CD4-positive, alpha-beta T cell (primary cell): ENCODE measurements around the gene TBX5. TPM values are rescaled to one million over a fixed set of nuclear protein-coding genes. Genes with fewer than 3 reads are reported as not detected.

Source experiments
- ATAC-seq: fragments of 200-7000 bp; cut with Tn5 transposase; one replicate; pipeline ENCODE4 v1.10.0; 2022; ENCODE audit warnings: mild to moderate bottlenecking; ENCODE audit not compliant: poor library complexity
- CTCF ChIA-PET: fragments of 350-600 bp; sonication (Branson Sonifier 250); formaldehyde crosslinking; loops from one replicate; lab custom pipeline; 2021; ENCODE audit warnings: antibody characterized with exemption, inconsistent platforms; lab: Charles Lee
- POLR2A ChIA-PET: fragments of 350-600 bp; sonication (Branson Sonifier 250); formaldehyde crosslinking; loops from one replicate; lab custom pipeline; 2021; ENCODE audit warnings: antibody characterized with exemption, inconsistent platforms; lab: Charles Lee
- DNase-seq, 14 experiments: peaks; one replicate each; pipeline ENCODE4 v3.0.0-alpha.2; 2013 to 2020; ENCODE audit warnings: mixed read lengths in 2 of 14
- H3K27ac ChIP-seq, 2 donors: one replicate each; pipeline versions ENCODE4 v1.5.1 to v1.7.0; 2013; ENCODE audit warnings: low read length in 2 of 2, low read depth in 1 of 2, mild to moderate bottlenecking in 1 of 2
- H3K27me3 ChIP-seq, 2 experiments: 1 replicate in 1 of 2; 2 replicates in 1 of 2; pipeline versions ENCODE4 v1.6.1 to v1.7.0; 2013; ENCODE audit warnings: low read length in 2 of 2, control low read depth in 1 of 2, mild to moderate bottlenecking in 1 of 2, moderate library complexity in 1 of 2; ENCODE audit not compliant: insufficient read depth in 2 of 2, control insufficient read depth in 1 of 2
- H3K36me3 ChIP-seq: one replicate; pipeline ENCODE4 v1.6.1; 2013; ENCODE audit warnings: low read length, control low read depth; ENCODE audit not compliant: insufficient read depth
- H3K4me1 ChIP-seq: one replicate; pipeline ENCODE4 v1.6.1; 2013; ENCODE audit warnings: low read length, control low read depth; ENCODE audit not compliant: insufficient read depth
- H3K4me3 ChIP-seq: one replicate; pipeline ENCODE4 v1.5.1; 2013; ENCODE audit warnings: mild to moderate bottlenecking, low read length, moderate library complexity
- H3K9me3 ChIP-seq, 2 experiments: 1 replicate in 1 of 2; 2 replicates in 1 of 2; pipeline versions ENCODE4 v1.6.1 to v1.7.0; 2013; ENCODE audit warnings: low read length in 2 of 2, mild to moderate bottlenecking in 2 of 2, control low read depth in 1 of 2, moderate library complexity in 1 of 2; ENCODE audit not compliant: control insufficient read depth in 1 of 2, insufficient read depth in 1 of 2
- H3K27ac Mint-ChIP-seq: one replicate; pipeline ENCODE4 v1.8.0; 2020; ENCODE audit warnings: mixed read lengths
- H3K27me3 Mint-ChIP-seq: one replicate; pipeline ENCODE4 v1.8.0; 2021; ENCODE audit warnings: mixed read lengths
- H3K36me3 Mint-ChIP-seq: one replicate; pipeline ENCODE4 v1.8.0; 2021; ENCODE audit warnings: low read depth, mixed read lengths
- H3K4me1 Mint-ChIP-seq: one replicate; pipeline ENCODE4 v1.8.0; 2021; ENCODE audit warnings: low read depth, mixed read lengths
- H3K4me3 Mint-ChIP-seq: one replicate; pipeline ENCODE4 v1.8.0; 2020; ENCODE audit warnings: mild to moderate bottlenecking, mixed read lengths
- H3K9me3 Mint-ChIP-seq: one replicate; pipeline ENCODE4 v1.8.0; 2020; ENCODE audit warnings: mixed read lengths
- intact Hi-C, 2 experiments: fragments of 100-400 bp; cut with DNase I in 1 of 2; cut with micrococcal nuclease in 1 of 2; formaldehyde crosslinking; loops; one replicate each; pipeline versions ENCODE4 v1.15.1 to v1.9.0; 2023 to 2025; cut with DNase I, micrococcal nuclease
- total RNA-seq, 174 experiments: library from RNA in 2 of 174; stranded (reverse) in 2 of 174; gene quantifications; one replicate each; pipeline ENCODE4 v1.2.3 and lab custom pipeline; 2021 to 2026
- TF ChIP-seq, protein P1 (sequence below): fragments of 200-600 bp; IDR thresholded peaks from one replicate; pipeline ENCODE4 v1.8.0; 2022; ENCODE audit warnings: antibody characterized with exemption, mild to moderate bottlenecking

TBX5 gene
- total RNA-seq, 2 experiments from 2014 or later: not detected

DNA sequence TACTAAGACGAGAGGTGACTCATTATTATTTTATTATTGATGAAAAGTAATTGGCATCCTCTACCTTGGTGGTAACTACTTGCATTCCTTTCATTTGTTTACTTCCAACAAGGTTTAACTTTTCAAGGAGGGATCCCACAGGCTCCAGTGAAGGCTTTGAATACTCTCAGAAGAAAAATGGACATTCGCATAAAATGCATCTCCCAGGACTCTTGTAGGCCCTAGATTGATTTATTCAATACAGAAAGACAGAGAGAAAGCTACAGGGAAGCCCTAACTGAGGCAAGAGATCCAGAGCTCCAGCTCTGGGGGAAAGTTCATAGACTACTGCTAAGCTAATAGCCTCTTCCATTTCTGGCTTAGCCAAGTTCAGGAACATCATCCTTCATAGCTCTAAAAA lies 87.0 kb downstream of the TBX5 start:
- intact Hi-C loops: no loop called here
- no peaks in the 10 kb centered on the region for H3K27me3 Mint-ChIP-seq
- ChIA-PET POLR2A (no interaction called here), CTCF (no interaction called here)
- H3K9me3 ChIP-seq: no peaks in the 10 kb centered on the region
- peaks cover 0 to 4% of the 10 kb centered on the region in 2 experiments for H3K27me3 ChIP-seq
- no peaks in the 10 kb centered on the region for H3K36me3 ChIP-seq
- H3K4me1 Mint-ChIP-seq: no peaks in the 10 kb centered on the region
- no peaks in the 10 kb centered on the region for H3K36me3 Mint-ChIP-seq
- ATAC-seq: no peak
- H3K4me3 Mint-ChIP-seq: no peak overlapping the region
- no peak overlapping the region for H3K27ac ChIP-seq
- no peak overlapping the region for H3K4me3 ChIP-seq
- DNase-seq: no peak
- no peaks in the 10 kb centered on the region for H3K9me3 Mint-ChIP-seq
- TF ChIP-seq, protein P1, sequence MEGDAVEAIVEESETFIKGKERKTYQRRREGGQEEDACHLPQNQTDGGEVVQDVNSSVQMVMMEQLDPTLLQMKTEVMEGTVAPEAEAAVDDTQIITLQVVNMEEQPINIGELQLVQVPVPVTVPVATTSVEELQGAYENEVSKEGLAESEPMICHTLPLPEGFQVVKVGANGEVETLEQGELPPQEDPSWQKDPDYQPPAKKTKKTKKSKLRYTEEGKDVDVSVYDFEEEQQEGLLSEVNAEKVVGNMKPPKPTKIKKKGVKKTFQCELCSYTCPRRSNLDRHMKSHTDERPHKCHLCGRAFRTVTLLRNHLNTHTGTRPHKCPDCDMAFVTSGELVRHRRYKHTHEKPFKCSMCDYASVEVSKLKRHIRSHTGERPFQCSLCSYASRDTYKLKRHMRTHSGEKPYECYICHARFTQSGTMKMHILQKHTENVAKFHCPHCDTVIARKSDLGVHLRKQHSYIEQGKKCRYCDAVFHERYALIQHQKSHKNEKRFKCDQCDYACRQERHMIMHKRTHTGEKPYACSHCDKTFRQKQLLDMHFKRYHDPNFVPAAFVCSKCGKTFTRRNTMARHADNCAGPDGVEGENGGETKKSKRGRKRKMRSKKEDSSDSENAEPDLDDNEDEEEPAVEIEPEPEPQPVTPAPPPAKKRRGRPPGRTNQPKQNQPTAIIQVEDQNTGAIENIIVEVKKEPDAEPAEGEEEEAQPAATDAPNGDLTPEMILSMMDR: no peak
- no peaks in the 10 kb centered on the region for H3K4me1 ChIP-seq
- H3K27ac Mint-ChIP-seq: no peak overlapping the region

DNA sequence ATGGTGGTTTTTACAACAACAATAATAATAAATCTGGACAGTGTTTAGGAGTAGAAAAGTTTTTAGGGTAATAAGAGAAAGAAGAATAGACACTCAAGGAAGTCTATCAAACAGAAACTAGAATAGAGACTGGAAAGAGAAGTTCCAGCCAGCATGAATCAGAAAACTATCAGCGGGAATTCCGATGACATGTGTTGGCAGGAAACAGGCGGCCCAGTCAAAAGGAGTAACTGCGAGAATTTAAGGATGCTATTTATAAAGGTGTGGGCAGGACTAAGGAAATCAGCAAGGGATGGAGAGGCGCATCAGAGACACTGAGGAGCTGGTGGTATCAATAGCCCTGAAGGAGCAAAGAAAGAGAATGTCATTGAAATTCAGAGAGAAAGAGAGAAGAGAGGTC lies 89.9 kb downstream of the TBX5 start:
- no peak overlapping the region for H3K27ac Mint-ChIP-seq
- Histone ChIP-seq H3K4me3 (no peak overlapping the region), H3K9me3 (no peaks in the 10 kb centered on the region), H3K4me1 (no peaks in the 10 kb centered on the region), H3K27ac (no peak overlapping the region), H3K27me3 (peaks cover 0 to 1% of the 10 kb centered on the region in 2 experiments), H3K36me3 (no peaks in the 10 kb centered on the region)
- intact Hi-C loops: no loop called here
- DNase-seq (no peak), ATAC-seq (no peak)
- no peaks in the 10 kb centered on the region for H3K4me1 Mint-ChIP-seq
- POLR2A ChIA-PET: no interaction called here
- peaks cover 2% of the 10 kb centered on the region for H3K9me3 Mint-ChIP-seq
- CTCF ChIA-PET: no interaction called here
- H3K4me3 Mint-ChIP-seq: no peak overlapping the region
- peaks cover 3% of the 10 kb centered on the region for H3K27me3 Mint-ChIP-seq
- TF ChIP-seq, protein P1: no peak
- H3K36me3 Mint-ChIP-seq: no peaks in the 10 kb centered on the region

DNA sequence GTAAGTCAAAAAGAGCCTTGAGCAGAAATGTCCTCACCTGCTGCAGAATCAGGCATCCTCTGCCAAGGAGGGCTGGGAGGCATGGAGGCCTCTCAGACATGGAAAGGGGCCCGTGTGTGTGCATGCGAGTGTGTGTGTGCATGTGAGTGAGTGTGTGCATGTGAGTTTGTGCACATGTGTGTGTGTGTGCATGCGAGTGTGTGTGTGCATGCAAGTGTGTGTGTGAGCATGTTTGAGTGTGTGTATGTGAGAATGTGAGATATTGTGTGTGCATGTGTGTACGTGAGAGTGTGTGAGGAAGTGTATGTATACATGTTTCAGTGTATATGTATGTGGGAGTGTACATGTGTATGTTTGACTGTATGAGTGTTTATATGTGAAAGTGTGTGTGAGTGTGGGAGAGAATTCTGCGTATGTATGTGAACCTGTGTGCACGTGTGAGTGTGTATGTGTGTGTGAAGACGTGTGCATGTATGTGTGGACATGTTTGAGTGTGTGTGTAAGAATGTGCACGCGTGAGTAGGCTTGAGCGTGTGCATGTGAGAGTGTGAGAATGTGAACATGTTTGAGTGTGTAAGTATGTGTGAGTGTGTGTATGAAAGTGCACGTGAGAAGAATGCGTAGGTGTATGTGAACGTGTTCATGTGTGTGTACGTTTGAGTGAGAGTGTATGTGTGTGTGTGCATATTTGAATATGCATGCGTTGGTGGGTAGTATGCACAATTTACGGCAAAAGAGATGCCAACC lies 90.8 kb downstream of the TBX5 start:
- CTCF ChIA-PET: no interaction called here
- TF ChIP-seq, protein P1: no peak

More for the DNA sequence above, 90.8 kb downstream of the TBX5 start:
- Mint-ChIP-seq H3K4me1 (no peaks in the 10 kb centered on the region), H3K27me3 (peaks cover 5% of the 10 kb centered on the region), H3K27ac (no peak overlapping the region), H3K9me3 (peaks cover 2% of the 10 kb centered on the region), H3K4me3 (no peak overlapping the region), H3K36me3 (no peaks in the 10 kb centered on the region)
- POLR2A ChIA-PET: no interaction called here
- no peak for DNase-seq
- intact Hi-C loops: no loop called here
- Histone ChIP-seq H3K36me3 (no peaks in the 10 kb centered on the region), H3K9me3 (no peaks in the 10 kb centered on the region), H3K4me1 (no peaks in the 10 kb centered on the region), H3K27ac (no peak overlapping the region), H3K27me3 (no peaks in the 10 kb centered on the region), H3K4me3 (no peak overlapping the region)
- no peak for ATAC-seq
